Measurements from ENCODE around the gene TMED10. TPM values are rescaled to one million over a fixed set of nuclear protein-coding genes. Genes with fewer than 3 reads are reported as not detected.

TMED10 gene
- total and polyA plus RNA-seq, 11 donors: 56.4 to 398 (median 275) TPM

DNA sequence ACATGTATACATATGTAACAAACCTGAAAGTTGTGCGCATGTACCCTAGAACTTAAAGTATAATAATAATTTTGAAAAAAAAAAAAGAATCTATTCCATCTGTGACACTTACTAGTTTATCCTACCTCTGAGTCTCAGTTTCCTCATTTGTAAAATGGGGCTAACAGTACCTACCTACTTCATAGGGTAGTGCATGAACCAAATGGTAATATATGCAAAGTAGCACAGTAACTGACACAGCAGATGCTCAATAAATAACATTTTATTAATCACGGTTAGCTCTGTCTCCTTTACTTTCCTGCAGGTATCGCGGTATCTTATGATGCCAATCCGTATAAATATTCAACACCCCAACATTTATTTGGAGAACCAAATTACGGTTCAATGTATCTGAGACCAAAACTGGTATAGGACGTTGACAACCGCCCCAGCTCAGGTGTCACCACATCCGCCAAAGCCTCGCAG is 703 bp downstream of the TMED10 start:
- TF ChIP-seq, protein P1, sequence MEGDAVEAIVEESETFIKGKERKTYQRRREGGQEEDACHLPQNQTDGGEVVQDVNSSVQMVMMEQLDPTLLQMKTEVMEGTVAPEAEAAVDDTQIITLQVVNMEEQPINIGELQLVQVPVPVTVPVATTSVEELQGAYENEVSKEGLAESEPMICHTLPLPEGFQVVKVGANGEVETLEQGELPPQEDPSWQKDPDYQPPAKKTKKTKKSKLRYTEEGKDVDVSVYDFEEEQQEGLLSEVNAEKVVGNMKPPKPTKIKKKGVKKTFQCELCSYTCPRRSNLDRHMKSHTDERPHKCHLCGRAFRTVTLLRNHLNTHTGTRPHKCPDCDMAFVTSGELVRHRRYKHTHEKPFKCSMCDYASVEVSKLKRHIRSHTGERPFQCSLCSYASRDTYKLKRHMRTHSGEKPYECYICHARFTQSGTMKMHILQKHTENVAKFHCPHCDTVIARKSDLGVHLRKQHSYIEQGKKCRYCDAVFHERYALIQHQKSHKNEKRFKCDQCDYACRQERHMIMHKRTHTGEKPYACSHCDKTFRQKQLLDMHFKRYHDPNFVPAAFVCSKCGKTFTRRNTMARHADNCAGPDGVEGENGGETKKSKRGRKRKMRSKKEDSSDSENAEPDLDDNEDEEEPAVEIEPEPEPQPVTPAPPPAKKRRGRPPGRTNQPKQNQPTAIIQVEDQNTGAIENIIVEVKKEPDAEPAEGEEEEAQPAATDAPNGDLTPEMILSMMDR (IDR thresholded peaks at IDR 0.05): no peak
- no peak for TF ChIP-seq POLR2A (IDR thresholded peaks at IDR 0.05)
- Histone ChIP-seq H3K9me3 (no peaks in the 10 kb centered on the region), H3K27ac (peak overlapping the region; percentile 87 to 98 (median 96)), H3K27me3 (no peaks in the 10 kb centered on the region), H3K36me3 (no peaks in the 10 kb centered on the region), H3K4me3 (peak overlapping the region; percentile 70 to 99 (median 89)), H3K4me1 (peaks cover 3 to 51% (median 26%) of the 10 kb centered on the region in 12 donors)
- intact Hi-C loops (cut with DNase I): loop anchor here in 6 of 10 donors (1.0 to 10.0 kb wide), 11 partner anchors 33 to 122 kb away; partner anchors contain the start of genes FOS (in 3 of the 6) and NEK9 (in 2 of the 6)
- ATAC-seq (no peak), DNase-seq (no peak)
- 7 to 10% (median 9%) methylated on average over 9 to 10 of the region's 10 CpGs for WGBS, 4 donors

DNA sequence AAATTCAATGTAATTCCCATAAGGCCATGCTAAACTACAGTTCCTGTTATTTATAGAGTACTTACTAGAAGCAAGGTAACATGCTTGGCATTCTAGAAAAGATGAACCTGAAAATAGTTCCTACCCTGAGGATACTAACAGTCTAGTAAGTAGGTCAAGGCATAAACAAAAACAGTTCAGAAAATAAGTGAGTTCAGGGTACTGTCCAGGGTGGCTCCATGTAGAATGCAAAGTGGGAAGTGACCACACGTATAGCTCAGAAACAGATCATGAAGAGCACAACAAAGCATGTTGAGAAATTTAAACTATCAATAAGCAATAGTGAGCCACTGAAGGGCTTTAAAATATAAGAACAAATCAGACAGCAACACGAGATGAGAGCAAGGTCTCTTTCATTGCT is 2.3 kb downstream of the TMED10 start:
- ATAC-seq: no peak
- H3K4me1 ChIP-seq: peaks cover 3 to 68% (median 32%) of the 10 kb centered on the region in 12 donors
- H3K9me3 ChIP-seq: no peaks in the 10 kb centered on the region
- no peaks in the 10 kb centered on the region for H3K27me3 ChIP-seq
- H3K27ac ChIP-seq: peak overlapping the region in 2 of 12 donors; percentile 7 to 19
- H3K4me3 ChIP-seq: no peak overlapping the region
- no peaks in the 10 kb centered on the region for H3K36me3 ChIP-seq
- 27 to 55% (median 48%) methylated on average over 2 of the region's 2 CpGs for WGBS, 4 donors
- TF ChIP-seq, protein P1 (IDR thresholded peaks at IDR 0.05): no peak
- no peak for TF ChIP-seq POLR2A (IDR thresholded peaks at IDR 0.05)
- intact Hi-C loops (cut with DNase I): loop anchor here in 1 of 10 donors (10.0 kb wide), 1 partner anchor 61 kb away; no protein-coding TSS in a partner anchor
- no peak for DNase-seq

DNA sequence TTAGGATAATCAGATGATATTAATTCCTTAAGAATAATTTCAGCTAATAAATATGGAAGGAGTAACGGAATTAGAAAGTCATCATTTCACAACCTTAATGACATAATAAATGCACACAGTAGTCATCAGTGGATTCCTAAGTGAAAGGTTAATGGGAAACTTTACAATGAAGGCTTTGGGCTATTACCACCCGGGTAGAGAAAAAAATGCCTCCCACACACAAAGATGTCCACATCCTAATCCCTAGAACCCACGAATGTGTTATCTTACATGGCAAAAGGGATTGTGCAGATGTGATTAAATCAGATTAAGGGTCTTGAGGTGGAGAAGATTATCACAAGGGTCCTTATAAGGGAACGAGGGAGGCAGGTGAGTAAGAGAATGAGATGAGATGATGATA is 5.6 kb downstream of the TMED10 start:
- ATAC-seq (no peak), DNase-seq (no peak)
- H3K4me3 ChIP-seq: no peak overlapping the region
- no peaks in the 10 kb centered on the region for H3K27me3 ChIP-seq
- TF ChIP-seq, protein P1 (IDR thresholded peaks at IDR 0.05): no peak
- no peak for TF ChIP-seq POLR2A (IDR thresholded peaks at IDR 0.05)
- peak overlapping the region in 1 of 12 donors; percentile 63 for H3K27ac ChIP-seq
- intact Hi-C loops (cut with DNase I): loop anchor here in 1 of 10 donors (10.0 kb wide), 1 partner anchor 64 kb away; no protein-coding TSS in a partner anchor
- H3K36me3 ChIP-seq: no peaks in the 10 kb centered on the region
- WGBS, 4 donors: 56 to 69% (median 62%) methylated on average over 4 of the region's 4 CpGs
- no peaks in the 10 kb centered on the region for H3K9me3 ChIP-seq
- H3K4me1 ChIP-seq: peaks cover 5 to 93% (median 59%) of the 10 kb centered on the region in 12 donors

DNA sequence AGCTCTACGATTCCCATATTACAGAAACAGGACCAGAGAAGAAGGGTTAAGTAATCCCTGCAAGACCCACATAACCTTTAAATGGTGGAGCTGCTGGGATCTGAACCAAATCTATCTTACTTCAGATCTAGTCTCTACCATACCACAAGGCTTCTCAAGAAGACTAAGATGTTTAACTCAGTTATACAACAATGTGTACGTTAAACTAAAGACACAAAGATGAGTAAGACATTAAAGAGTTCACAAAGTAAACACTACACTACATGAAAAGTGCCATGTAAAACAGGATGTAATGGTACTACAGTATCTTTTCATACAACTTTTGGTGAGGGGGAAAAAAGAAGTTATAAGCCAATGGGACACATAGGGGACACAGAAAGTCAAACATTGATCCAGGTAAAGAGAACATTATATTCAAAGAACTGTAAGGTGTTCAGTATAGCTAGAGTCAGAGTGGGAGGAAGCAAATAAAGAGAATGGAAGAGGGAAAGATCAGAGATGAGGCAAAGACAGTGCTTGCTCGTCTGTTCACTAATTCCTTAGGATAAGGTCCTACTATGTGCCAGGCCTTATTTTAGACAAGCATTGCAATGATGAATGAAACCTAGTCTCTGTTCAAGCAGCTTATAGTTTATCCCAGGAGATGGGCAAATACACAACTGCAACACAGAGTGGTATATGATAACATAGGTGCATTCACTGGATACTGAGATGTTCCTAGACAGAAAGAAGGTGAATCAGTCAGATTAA is 7.7 kb downstream of the TMED10 start:
- Histone ChIP-seq H3K9me3 (no peaks in the 10 kb centered on the region), H3K4me1 (peaks cover 0 to 91% (median 52%) of the 10 kb centered on the region in 12 donors), H3K27ac (no peak overlapping the region), H3K27me3 (no peaks in the 10 kb centered on the region), H3K36me3 (no peaks in the 10 kb centered on the region), H3K4me3 (no peak overlapping the region)
- DNase-seq (no peak), ATAC-seq (no peak)
- intact Hi-C loops (cut with DNase I): no loop called here
- no peak for TF ChIP-seq POLR2A (IDR thresholded peaks at IDR 0.05)
- TF ChIP-seq, protein P1 (IDR thresholded peaks at IDR 0.05): no peak
- 84 to 92% (median 89%) methylated on average over 3 of the region's 3 CpGs for WGBS, 4 donors
